Smooth muscle cell (in vitro differentiated cells): ENCODE measurements around the gene ZNF860. TPM values are rescaled to one million over a fixed set of nuclear protein-coding genes. Genes with fewer than 3 reads are reported as not detected.

Experiments
- DNase-seq: peaks from one replicate; lab custom pipeline; 2025; ENCODE audit not compliant: unreplicated experiment; lab: John Stamatoyannopoulos, UW
- H2AFZ ChIP-seq: fragments of 200-600 bp; sonication (generic); 2 replicates; pipeline ENCODE4 v1.6.0; 2016; ENCODE audit warnings: antibody characterized with exemption, low read depth, mild to moderate bottlenecking
- H3F3A ChIP-seq: fragments of 200-600 bp; sonication (generic); 2 replicates; pipeline ENCODE4 v1.6.0; 2017; ENCODE audit warnings: antibody characterized with exemption, low read depth
- H3K27ac ChIP-seq: fragments of 200-600 bp; sonication (generic); 2 replicates; pipeline ENCODE4 v1.5.1; 2016; ENCODE audit warnings: low read depth, mild to moderate bottlenecking
- H3K27me3 ChIP-seq: fragments of 200-600 bp; sonication (generic); 2 replicates; pipeline ENCODE4 v1.6.1; 2016; ENCODE audit warnings: low read depth, mild to moderate bottlenecking
- H3K36me3 ChIP-seq: fragments of 200-600 bp; sonication (generic); 2 replicates; pipeline ENCODE4 v1.5.1; 2016; ENCODE audit warnings: low read depth
- H3K4me1 ChIP-seq: fragments of 200-600 bp; sonication (generic); 2 replicates; pipeline ENCODE4 v1.5.1; 2016; ENCODE audit warnings: low read depth
- H3K4me2 ChIP-seq: fragments of 200-600 bp; sonication (generic); 2 replicates; pipeline ENCODE4 v1.6.0; 2016; ENCODE audit warnings: mild to moderate bottlenecking
- H3K4me3 ChIP-seq: fragments of 200-600 bp; sonication (generic); 2 replicates; pipeline ENCODE4 v1.5.1; 2016; ENCODE audit warnings: mild to moderate bottlenecking
- H3K79me2 ChIP-seq: fragments of 200-600 bp; sonication (generic); 2 replicates; pipeline ENCODE4 v1.6.0; 2016; ENCODE audit warnings: low read depth, mild to moderate bottlenecking
- H3K9ac ChIP-seq: fragments of 200-600 bp; sonication (generic); 2 replicates; pipeline ENCODE4 v1.6.0; 2016; ENCODE audit warnings: low read depth
- H3K9me3 ChIP-seq: fragments of 200-600 bp; sonication (generic); replicated peaks from 2 replicates; pipeline ENCODE4 v1.5.1; 2016; ENCODE audit warnings: low read depth
- H4K20me1 ChIP-seq: fragments of 200-600 bp; sonication (generic); 2 replicates; pipeline ENCODE4 v1.6.0; 2016; ENCODE audit warnings: low read depth
- WGBS: methylation state at CpG from one replicate; pipeline ENCODE4 v1.1.7; 2016; ENCODE audit warnings: low lambda C conversion rate; 5-methylcytosine and 5-hydroxymethylcytosine counted together
- polyA plus RNA-seq: library from polyadenylated mRNA; unstranded; fragments of >200 nt; fragmentation: Nextera tagmentation; extraction: Ambion mirVana; gene quantifications from 2 replicates; pipeline ENCODE4 v1.2.1, GENCODE V29; 2016
- total RNA-seq: library from RNA; depleted of rRNA; stranded (reverse); fragments of >200 nt; gene quantifications from 2 replicates; pipeline ENCODE4 v1.2.3, GENCODE V29; 2014
- TF ChIP-seq, protein P1 (sequence below): fragments of 200-600 bp; sonication (generic); IDR thresholded peaks from 2 replicates; pipeline ENCODE4 v1.5.1; 2017; ENCODE audit warnings: borderline replicate concordance, mild to moderate bottlenecking, antibody characterized with exemption; ENCODE audit not compliant: insufficient read depth, poor library complexity, severe bottlenecking

The ZNF860 gene
- total and polyA plus RNA-seq, 2 experiments from 2014 or later = 0.85 to 1.2 TPM

DNA sequence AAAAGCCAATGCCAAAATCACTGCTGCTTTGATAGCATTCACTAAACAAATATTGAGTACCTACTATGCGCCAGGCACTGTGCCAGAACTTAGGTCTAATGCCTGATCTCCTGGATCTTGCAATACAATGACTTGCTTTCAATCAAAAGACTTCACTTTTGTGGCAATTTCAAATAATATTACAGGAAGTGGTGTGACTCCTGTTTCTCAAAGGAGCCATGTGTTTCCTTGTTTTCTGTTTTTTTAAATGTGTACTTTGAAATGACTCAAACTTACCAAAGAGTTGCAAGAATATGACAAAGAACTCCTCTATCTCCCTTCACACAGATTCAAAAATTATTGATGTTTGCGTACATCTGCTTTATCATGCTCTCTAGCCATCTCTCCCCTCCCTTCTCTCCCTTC, 18.7 kb upstream of the ZNF860 start:
- WGBS = 69% methylated on average over 2 of the region's 2 CpGs
- Histone ChIP-seq H3F3A (peaks cover 39% of the 10 kb centered on the region), H3K4me3 (no peak overlapping the region), H3K27me3 (no peaks in the 10 kb centered on the region), H3K27ac (peak overlapping the region; percentile 58), H3K4me2 (peak overlapping the region; percentile 24), H3K79me2 (peaks cover 92% of the 10 kb centered on the region), H2AFZ (no peak overlapping the region), H3K36me3 (no peaks in the 10 kb centered on the region), H4K20me1 (no peaks in the 10 kb centered on the region), H3K4me1 (peaks cover 39% of the 10 kb centered on the region), H3K9me3 (no peaks in the 10 kb centered on the region), H3K9ac (no peak overlapping the region)
- TF ChIP-seq, protein P1, sequence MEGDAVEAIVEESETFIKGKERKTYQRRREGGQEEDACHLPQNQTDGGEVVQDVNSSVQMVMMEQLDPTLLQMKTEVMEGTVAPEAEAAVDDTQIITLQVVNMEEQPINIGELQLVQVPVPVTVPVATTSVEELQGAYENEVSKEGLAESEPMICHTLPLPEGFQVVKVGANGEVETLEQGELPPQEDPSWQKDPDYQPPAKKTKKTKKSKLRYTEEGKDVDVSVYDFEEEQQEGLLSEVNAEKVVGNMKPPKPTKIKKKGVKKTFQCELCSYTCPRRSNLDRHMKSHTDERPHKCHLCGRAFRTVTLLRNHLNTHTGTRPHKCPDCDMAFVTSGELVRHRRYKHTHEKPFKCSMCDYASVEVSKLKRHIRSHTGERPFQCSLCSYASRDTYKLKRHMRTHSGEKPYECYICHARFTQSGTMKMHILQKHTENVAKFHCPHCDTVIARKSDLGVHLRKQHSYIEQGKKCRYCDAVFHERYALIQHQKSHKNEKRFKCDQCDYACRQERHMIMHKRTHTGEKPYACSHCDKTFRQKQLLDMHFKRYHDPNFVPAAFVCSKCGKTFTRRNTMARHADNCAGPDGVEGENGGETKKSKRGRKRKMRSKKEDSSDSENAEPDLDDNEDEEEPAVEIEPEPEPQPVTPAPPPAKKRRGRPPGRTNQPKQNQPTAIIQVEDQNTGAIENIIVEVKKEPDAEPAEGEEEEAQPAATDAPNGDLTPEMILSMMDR = no peak
- DNase-seq = no peak

DNA sequence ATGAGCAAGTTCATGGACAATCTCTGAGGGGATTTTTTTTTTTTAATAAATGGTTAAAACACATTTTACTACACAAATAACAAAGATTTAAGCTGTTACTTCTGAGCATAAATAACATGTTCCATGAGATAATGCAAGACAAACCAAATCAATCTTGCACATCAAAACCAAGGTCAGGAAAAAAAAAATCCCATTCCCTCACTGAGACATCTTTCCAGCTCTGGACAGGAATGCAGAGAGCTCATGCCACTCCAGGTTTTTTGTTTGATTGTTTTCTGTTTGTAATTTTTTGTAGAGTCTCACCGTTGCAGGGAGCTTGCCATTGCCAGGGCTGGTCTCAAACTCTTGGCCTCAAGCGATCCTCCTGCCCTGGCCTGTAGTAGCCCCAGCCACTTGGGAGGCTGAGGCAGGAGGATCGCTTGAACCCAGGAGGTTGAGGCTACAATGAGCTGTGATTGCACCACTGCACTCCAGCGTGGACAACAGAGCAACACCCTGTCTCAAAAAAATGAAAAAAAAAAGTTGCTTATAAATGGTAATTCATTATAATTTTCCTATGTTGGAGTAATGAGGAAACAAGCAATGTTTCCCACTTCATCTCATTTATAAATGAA, 14.5 kb upstream of the ZNF860 start:
- H3K36me3 ChIP-seq = no peaks in the 10 kb centered on the region
- no peaks in the 10 kb centered on the region for H4K20me1 ChIP-seq
- no peak overlapping the region for H3K4me3 ChIP-seq
- no peak overlapping the region for H3K9ac ChIP-seq
- peak overlapping the region; percentile 86 for H3K4me2 ChIP-seq
- no peak for DNase-seq
- TF ChIP-seq, protein P1 = no peak
- H2AFZ ChIP-seq = no peak overlapping the region
- H3K79me2 ChIP-seq = peaks cover 61% of the 10 kb centered on the region
- H3K27me3 ChIP-seq = no peaks in the 10 kb centered on the region
- no peaks in the 10 kb centered on the region for H3K9me3 ChIP-seq
- H3K4me1 ChIP-seq = peaks cover 33% of the 10 kb centered on the region
- 92% methylated on average over 4 of the region's 4 CpGs for WGBS
- H3F3A ChIP-seq = peaks cover 56% of the 10 kb centered on the region
- H3K27ac ChIP-seq = peak overlapping the region; percentile 98

DNA sequence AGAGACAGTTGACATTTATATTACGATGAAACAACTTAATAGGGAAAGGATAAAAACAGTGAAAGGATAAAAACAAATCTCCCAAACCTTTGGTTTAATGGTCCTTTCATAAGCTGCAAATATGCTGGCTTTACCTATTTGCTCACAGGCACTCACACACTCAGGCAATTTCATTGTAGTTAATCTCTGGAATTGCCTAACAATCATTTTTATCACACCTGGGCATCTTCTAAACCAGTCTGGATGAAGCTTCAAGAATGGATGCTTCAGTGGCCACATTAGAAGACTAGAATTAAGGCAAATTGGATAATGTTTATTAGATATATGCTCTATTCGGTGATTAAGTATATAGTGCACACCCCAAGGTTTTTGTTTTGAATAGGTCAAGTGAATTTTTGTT, 14.0 kb upstream of the ZNF860 start:
- WGBS = 88% methylated on average over 2 of the region's 2 CpGs
- Histone ChIP-seq H3K36me3 (no peaks in the 10 kb centered on the region), H3K79me2 (peaks cover 61% of the 10 kb centered on the region), H3K27me3 (no peaks in the 10 kb centered on the region), H3F3A (peaks cover 55% of the 10 kb centered on the region), H3K4me3 (peak overlapping the region; percentile 34), H4K20me1 (no peaks in the 10 kb centered on the region), H3K4me2 (peak overlapping the region; percentile 86), H3K9me3 (no peaks in the 10 kb centered on the region), H3K9ac (peak overlapping the region; percentile 89), H3K27ac (peak overlapping the region; percentile 98), H3K4me1 (peaks cover 37% of the 10 kb centered on the region), H2AFZ (no peak overlapping the region)
- TF ChIP-seq, protein P1 = no peak
- DNase-seq = no peak

DNA sequence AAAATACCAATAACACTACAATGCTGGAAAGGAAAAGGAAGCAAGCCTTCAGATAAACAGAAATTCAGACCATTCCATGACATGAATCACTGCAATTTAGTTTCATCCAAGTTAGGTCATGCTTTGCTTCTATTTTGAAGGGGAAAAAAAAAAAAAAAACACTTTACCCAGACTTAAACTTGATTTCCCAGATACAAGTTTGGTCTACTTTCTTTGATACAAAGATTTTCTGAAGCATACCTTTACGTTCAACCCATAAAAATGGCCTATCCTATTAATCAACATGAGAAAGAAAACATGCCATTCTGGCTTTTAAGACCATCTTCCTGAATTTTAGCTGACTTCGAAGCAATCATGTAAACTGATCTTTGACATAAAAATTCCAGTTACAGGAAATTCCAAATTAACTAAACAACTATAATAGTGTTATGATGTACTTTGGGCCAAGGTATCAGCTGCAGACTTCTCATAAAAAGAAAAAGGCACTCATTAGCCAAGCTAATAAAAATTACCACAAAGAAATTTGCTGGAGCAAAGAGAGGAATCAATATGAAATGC, 13.1 kb upstream of the ZNF860 start:
- no peaks in the 10 kb centered on the region for H3K27me3 ChIP-seq
- no peaks in the 10 kb centered on the region for H3K36me3 ChIP-seq
- H4K20me1 ChIP-seq = no peaks in the 10 kb centered on the region
- TF ChIP-seq, protein P1 = no peak
- peak overlapping the region; percentile 34 for H3K4me3 ChIP-seq
- H3K4me1 ChIP-seq = peaks cover 42% of the 10 kb centered on the region
- H3K79me2 ChIP-seq = peaks cover 61% of the 10 kb centered on the region
- H3K27ac ChIP-seq = peak overlapping the region; percentile 98
- H3K9ac ChIP-seq = peak overlapping the region; percentile 89
- no peaks in the 10 kb centered on the region for H3K9me3 ChIP-seq
- peaks cover 61% of the 10 kb centered on the region for H3F3A ChIP-seq
- peak overlapping the region; percentile 86 for H3K4me2 ChIP-seq
- DNase-seq = no peak
- no peak overlapping the region for H2AFZ ChIP-seq
- WGBS = 2% methylated on average over 2 of the region's 2 CpGs
